Neural crest cell (in vitro differentiated cells): ENCODE results near the gene ATRAID. TPM values are rescaled to one million over a fixed set of nuclear protein-coding genes. Genes with fewer than 3 reads are reported as not detected.

Experiments used
- DNase-seq: peaks from one replicate; pipeline ENCODE4 v3.0.0; 2021; ENCODE audit warnings: low read depth, mixed read lengths, low spot score
- H3K27ac Mint-ChIP-seq: one replicate; pipeline ENCODE4 v1.8.0; 2021; ENCODE audit warnings: mild to moderate bottlenecking, mixed read lengths; ENCODE audit not compliant: unreplicated experiment
- H3K27me3 Mint-ChIP-seq: 2 replicates; pipeline ENCODE4 v1.8.0; 2021; ENCODE audit warnings: low read depth, mild to moderate bottlenecking, mixed read lengths
- H3K36me3 Mint-ChIP-seq: 2 replicates; pipeline ENCODE4 v1.8.0; 2021; ENCODE audit warnings: low read depth, mild to moderate bottlenecking, mixed read lengths
- H3K4me1 Mint-ChIP-seq: 2 replicates; pipeline ENCODE4 v1.8.0; 2021; ENCODE audit warnings: mixed read lengths
- H3K4me3 Mint-ChIP-seq: one replicate; pipeline ENCODE4 v1.8.0; 2021; ENCODE audit warnings: mild to moderate bottlenecking, mixed read lengths
- H3K9me3 Mint-ChIP-seq: 2 replicates; pipeline ENCODE4 v1.8.0; 2021; ENCODE audit warnings: mixed read lengths
- CTCF ChIP-seq: fragments of 200-600 bp; sonication (generic); conservative IDR thresholded peaks from 2 replicates; pipeline ENCODE4 v1.5.0; 2021; ENCODE audit warnings: antibody characterized with exemption, mild to moderate bottlenecking
- total RNA-seq: library from RNA; stranded (reverse); gene quantifications from 2 replicates; pipeline ENCODE4 v1.2.1, GENCODE V29; 2021

The ATRAID gene
- total RNA-seq, 1 donor from 2014 or later: 86.3 TPM

GRCh38 chr2:27240406-27240805, 28.6 kb downstream of the ATRAID start:
- no peak for TF ChIP-seq CTCF
- Mint-ChIP-seq H3K27me3 (no peaks in the 10 kb centered on the region), H3K4me1 (no peaks in the 10 kb centered on the region), H3K36me3 (peaks cover 13% of the 10 kb centered on the region), H3K4me3 (no peak overlapping the region), H3K9me3 (no peaks in the 10 kb centered on the region), H3K27ac (no peak overlapping the region)
- no peak for DNase-seq

- Mint-ChIP-seq H3K9me3 (no peaks in the 10 kb centered on the region), H3K4me1 (no peaks in the 10 kb centered on the region), H3K4me3 (no peak overlapping the region), H3K36me3 (peaks cover 9% of the 10 kb centered on the region), H3K27me3 (no peaks in the 10 kb centered on the region), H3K27ac (no peak overlapping the region)
- no peak for TF ChIP-seq CTCF
- no peak for DNase-seq
Observed at GRCh38 chr2:27241761-27242613, 30.1 kb downstream of the ATRAID start.

GRCh38 chr2:27242614-27242951, 30.7 kb downstream of the ATRAID start:
- Mint-ChIP-seq H3K27me3 (peaks cover 2% of the 10 kb centered on the region), H3K4me1 (no peaks in the 10 kb centered on the region), H3K36me3 (peaks cover 9% of the 10 kb centered on the region), H3K4me3 (no peak overlapping the region), H3K9me3 (no peaks in the 10 kb centered on the region), H3K27ac (no peak overlapping the region)
- DNase-seq: no peak
- TF ChIP-seq CTCF: no peak

GRCh38 chr2:27243391-27244130, 31.7 kb downstream of the ATRAID start:
- peaks cover 9% of the 10 kb centered on the region for H3K36me3 Mint-ChIP-seq
- H3K27me3 Mint-ChIP-seq: peaks cover 5% of the 10 kb centered on the region
- no peak overlapping the region for H3K4me3 Mint-ChIP-seq

GRCh38 chr2:27245116-27245515, 33.3 kb downstream of the ATRAID start:
- H3K27ac Mint-ChIP-seq: no peak overlapping the region
- peaks cover 5% of the 10 kb centered on the region for H3K27me3 Mint-ChIP-seq
- no peak for TF ChIP-seq CTCF
- H3K4me1 Mint-ChIP-seq: no peaks in the 10 kb centered on the region
- H3K9me3 Mint-ChIP-seq: no peaks in the 10 kb centered on the region
- peaks cover 7% of the 10 kb centered on the region for H3K36me3 Mint-ChIP-seq
- DNase-seq: no peak
- no peak overlapping the region for H3K4me3 Mint-ChIP-seq

More at GRCh38 chr2:27243391-27244130, 31.7 kb downstream of the ATRAID start:
- Mint-ChIP-seq H3K4me1 (no peaks in the 10 kb centered on the region), H3K27ac (no peak overlapping the region), H3K9me3 (no peaks in the 10 kb centered on the region)
- TF ChIP-seq CTCF: no peak
- DNase-seq: no peak
